A549 (cell line): Measurements from ENCODE around the gene TMEM120B.

Experiments used
- CBX2 ChIP-seq: fragments of 200-600 bp; sonication (generic); IDR thresholded peaks from 2 replicates; pipeline ENCODE4 v1.6.1; 2016; ENCODE audit warnings: low read depth, mild to moderate bottlenecking, borderline replicate concordance
- CEBPB ChIP-seq, 2 experiments: fragments of >200 bp in 1 of 2; sonication (Bioruptor Twin) in 1 of 2; formaldehyde crosslinking in 1 of 2; IDR thresholded peaks; 2 replicates each; pipeline ENCODE4 v1.6.1; 2012 to 2016
- ELK1 ChIP-seq: fragments of 150-350 bp; IDR thresholded peaks from 2 replicates; pipeline ENCODE4 v1.6.1; 2014; ENCODE audit warnings: low read depth, mild to moderate bottlenecking, low read length
- HES2 ChIP-seq: fragments of >200 bp; sonication (Bioruptor Twin); formaldehyde crosslinking; IDR thresholded peaks from 2 replicates; pipeline ENCODE4 v1.6.1; 2016
- JUN ChIP-seq, 2 experiments: fragments of >200 bp; sonication (Bioruptor Twin); formaldehyde crosslinking; IDR thresholded peaks; 2 replicates in 1 of 2; 3 replicates in 1 of 2; pipeline ENCODE4 v1.6.1; 2016 to 2017
- MAX ChIP-seq: IDR thresholded peaks from 2 replicates; pipeline ENCODE4 v1.6.1; 2012
- NFE2L2 ChIP-seq: fragments of 150-350 bp; conservative IDR thresholded peaks from 2 replicates; pipeline ENCODE4 v1.6.1; 2014; ENCODE audit warnings: low read length
- PHF8 ChIP-seq: fragments of 200-600 bp; sonication (generic); IDR thresholded peaks from 2 replicates; pipeline ENCODE4 v1.6.1; 2016; ENCODE audit warnings: low read depth, mild to moderate bottlenecking, antibody characterized with exemption, moderate library complexity, borderline replicate concordance
- POLR2A ChIP-seq: IDR thresholded peaks from 2 replicates; pipeline ENCODE4 v1.6.1; 2012; ENCODE audit warnings: mild to moderate bottlenecking, low read length
- RARB ChIP-seq: fragments of 250-450 bp; sonication (Bioruptor Pico); IDR thresholded peaks from 2 replicates; pipeline ENCODE4 v1.8.0; 2021; ENCODE audit warnings: mild to moderate bottlenecking, moderate library complexity
- RFX5 ChIP-seq: fragments of 450-650 bp; IDR thresholded peaks from 2 replicates; pipeline ENCODE4 v1.7.1; 2014; ENCODE audit warnings: antibody characterized with exemption, mild to moderate bottlenecking, moderate library complexity
- TF ChIP-seq, protein P1 (sequence below): fragments of >200 bp; sonication (Bioruptor Twin); formaldehyde crosslinking; IDR thresholded peaks from 3 replicates; pipeline ENCODE4 v1.5.1; 2016

DNA sequence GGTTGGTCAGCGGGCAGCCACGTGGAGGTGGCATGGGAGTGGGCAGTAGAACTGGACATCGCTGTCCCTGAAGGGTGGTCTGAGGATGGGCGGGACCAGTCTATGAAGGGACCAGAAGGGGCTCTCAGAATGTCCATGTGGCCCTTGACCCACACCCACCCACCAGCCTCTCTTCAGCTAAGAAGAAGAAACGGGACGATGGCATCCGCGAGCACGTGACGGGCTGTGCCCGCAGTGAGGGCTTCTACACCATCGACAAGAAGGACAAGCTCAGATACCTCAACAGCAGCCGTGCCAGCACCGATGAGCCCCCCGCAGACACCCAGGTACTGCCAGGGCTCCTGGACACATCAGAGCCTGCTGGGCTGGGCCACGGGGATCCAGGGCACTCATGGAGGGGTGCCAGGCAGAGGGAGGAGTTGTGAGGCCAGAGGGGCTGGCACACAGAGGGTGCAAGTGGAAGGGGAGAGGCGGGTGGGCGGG, 112.5 kb downstream of the TMEM120B start:
- TF ChIP-seq RFX5 (no peak), MAX (no peak), CBX2 (no peak), RARB (CRISPR knock-in tag) (no peak), JUN (IDR thresholded peaks at IDR 0.05) (no peak), PHF8 (no peak), CEBPB (IDR thresholded peaks at IDR 0.05) (no peak), POLR2A (no peak), NFE2L2 (no peak), HES2 (no peak), ELK1 (no peak)
- TF ChIP-seq, protein P1, sequence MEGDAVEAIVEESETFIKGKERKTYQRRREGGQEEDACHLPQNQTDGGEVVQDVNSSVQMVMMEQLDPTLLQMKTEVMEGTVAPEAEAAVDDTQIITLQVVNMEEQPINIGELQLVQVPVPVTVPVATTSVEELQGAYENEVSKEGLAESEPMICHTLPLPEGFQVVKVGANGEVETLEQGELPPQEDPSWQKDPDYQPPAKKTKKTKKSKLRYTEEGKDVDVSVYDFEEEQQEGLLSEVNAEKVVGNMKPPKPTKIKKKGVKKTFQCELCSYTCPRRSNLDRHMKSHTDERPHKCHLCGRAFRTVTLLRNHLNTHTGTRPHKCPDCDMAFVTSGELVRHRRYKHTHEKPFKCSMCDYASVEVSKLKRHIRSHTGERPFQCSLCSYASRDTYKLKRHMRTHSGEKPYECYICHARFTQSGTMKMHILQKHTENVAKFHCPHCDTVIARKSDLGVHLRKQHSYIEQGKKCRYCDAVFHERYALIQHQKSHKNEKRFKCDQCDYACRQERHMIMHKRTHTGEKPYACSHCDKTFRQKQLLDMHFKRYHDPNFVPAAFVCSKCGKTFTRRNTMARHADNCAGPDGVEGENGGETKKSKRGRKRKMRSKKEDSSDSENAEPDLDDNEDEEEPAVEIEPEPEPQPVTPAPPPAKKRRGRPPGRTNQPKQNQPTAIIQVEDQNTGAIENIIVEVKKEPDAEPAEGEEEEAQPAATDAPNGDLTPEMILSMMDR = no peak
